GM23248 (cell line): ENCODE data around the gene LANCL3.

Experiments used
- EZH2 ChIP-seq: fragments of 200-600 bp; sonication (generic); IDR thresholded peaks from 2 replicates; pipeline ENCODE4 v1.6.1; 2018; ENCODE audit warnings: antibody characterized with exemption, mild to moderate bottlenecking; ENCODE audit not compliant: insufficient read depth, poor library complexity, severe bottlenecking
- EZH2phosphoT487 ChIP-seq: fragments of 200-600 bp; sonication (generic); IDR thresholded peaks from 2 replicates; pipeline ENCODE4 v1.6.1; 2018; ENCODE audit warnings: antibody characterized with exemption, moderate library complexity, mild to moderate bottlenecking, low read depth; ENCODE audit not compliant: insufficient read depth

DNA sequence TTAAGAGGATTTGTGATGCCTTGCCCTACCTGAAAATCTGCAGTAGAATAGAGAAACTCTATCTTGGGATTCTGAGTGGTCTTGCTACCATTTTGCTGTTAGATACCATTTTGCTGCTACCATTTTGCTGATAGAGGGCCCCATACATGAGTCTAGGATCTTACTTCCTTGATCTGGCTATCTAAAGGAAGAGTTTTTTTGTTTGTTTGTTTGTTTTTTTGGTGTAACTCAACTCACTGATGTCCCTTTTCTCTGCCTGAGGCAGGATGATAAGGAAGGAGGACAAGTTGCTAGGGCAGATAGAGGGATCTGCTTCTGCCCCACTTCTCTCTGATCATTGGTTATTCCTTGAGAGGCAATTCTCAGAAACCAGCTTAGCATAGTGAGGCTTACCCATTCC lies 145.1 kb downstream of the LANCL3 start:
- TF ChIP-seq EZH2 (no peak), EZH2phosphoT487 (no peak)
